GM23248 (cell line): ENCODE measurements around the gene GALNT18.

Experiments
- EZH2 ChIP-seq: fragments of 200-600 bp; sonication (generic); IDR thresholded peaks from 2 replicates; pipeline ENCODE4 v1.6.1; 2018; ENCODE audit warnings: antibody characterized with exemption, mild to moderate bottlenecking; ENCODE audit not compliant: insufficient read depth, poor library complexity, severe bottlenecking
- EZH2phosphoT487 ChIP-seq: fragments of 200-600 bp; sonication (generic); IDR thresholded peaks from 2 replicates; pipeline ENCODE4 v1.6.1; 2018; ENCODE audit warnings: antibody characterized with exemption, moderate library complexity, mild to moderate bottlenecking, low read depth; ENCODE audit not compliant: insufficient read depth

DNA sequence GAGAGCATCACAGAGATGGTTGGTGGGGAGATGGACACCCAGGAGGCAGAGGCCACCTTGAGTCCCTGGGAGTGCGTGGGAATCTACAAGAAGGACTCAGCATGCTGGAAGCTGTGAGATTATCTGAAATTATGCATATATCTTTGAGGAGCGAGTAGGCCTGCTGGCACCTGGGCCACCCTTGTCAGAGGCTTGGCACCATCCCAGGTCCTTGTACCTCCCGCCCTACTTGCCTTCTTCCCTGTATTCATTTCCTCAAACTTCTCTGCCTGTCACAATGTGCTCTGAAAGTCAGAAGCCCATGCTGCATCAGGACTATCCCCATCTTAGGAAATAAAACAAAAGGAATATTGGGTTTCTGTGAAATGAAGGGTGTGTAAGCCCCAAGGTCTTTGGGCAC is 135.8 kb downstream of the GALNT18 start:
- TF ChIP-seq EZH2 (no peak), EZH2phosphoT487 (no peak)
